NCI-H774 (cell line): ENCODE measurements around the gene RAB8B.
"Not testable (repeated sequence)": the region's sequence is repeated elsewhere in the genome, so short reads cannot be mapped to it uniquely, and the experiment has no call there.

Experiments used
- DNase-seq: peaks from one replicate; lab custom pipeline; 2025; lab: John Stamatoyannopoulos, UW

RAB8B gene

GRCh38 chr15:63210151-63211091, 21.0 kb downstream of the RAB8B start:
- DNase-seq = no peak

- DNase-seq = no peak
These were observed 21.7 kb downstream of the RAB8B start for GRCh38 chr15:63211092-63211490.

- no peak for DNase-seq
These were observed 22.1 kb downstream of the RAB8B start for GRCh38 chr15:63211549-63211948.

DNA sequence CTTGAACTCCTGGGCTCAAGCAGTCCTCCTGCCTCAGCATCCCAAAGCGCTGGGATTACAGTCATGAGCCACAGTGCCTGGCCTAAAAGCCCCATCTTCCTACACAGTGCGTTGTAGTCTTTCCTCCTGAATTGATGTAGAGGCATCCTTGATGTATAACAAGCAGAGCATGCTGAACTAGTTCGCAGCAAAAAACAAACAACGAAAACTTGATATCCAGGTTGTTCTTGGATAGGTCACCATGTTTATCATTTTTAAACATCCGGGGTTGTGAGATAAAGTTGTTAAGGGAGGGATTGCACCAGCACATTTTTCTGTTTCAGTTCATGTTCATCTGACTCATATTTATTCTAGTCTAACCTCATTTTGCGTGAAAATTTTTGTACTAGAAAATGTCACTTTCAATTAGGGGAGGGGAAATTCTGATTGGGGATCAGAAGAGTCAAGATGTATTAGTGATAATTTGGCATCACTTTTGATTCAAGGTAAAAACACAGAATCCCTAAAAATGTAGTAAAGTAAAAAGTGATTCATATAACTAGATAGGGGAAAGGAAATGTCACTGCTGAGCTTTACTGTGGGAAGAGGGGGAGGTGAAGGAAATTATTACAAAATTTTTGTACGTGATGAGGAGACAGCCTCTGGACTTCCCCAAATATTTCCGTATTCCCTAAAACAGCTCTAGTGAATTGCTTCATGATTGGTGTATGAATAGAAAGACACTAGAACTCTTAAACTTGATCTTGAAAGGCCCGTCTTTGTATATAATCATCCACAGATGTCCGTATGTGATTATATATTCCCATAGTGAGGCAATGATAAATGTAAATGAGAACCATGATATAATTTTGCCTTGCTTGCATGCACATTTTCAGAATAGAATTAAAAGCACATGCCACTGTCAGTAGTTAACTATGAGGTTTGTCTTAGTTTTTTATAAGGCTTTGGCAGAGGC, 22.9 kb downstream of the RAB8B start:
- DNase-seq = no peak

- no peak for DNase-seq
These were observed 28.8 kb downstream of the RAB8B start for GRCh38 chr15:63218100-63218808.

DNA sequence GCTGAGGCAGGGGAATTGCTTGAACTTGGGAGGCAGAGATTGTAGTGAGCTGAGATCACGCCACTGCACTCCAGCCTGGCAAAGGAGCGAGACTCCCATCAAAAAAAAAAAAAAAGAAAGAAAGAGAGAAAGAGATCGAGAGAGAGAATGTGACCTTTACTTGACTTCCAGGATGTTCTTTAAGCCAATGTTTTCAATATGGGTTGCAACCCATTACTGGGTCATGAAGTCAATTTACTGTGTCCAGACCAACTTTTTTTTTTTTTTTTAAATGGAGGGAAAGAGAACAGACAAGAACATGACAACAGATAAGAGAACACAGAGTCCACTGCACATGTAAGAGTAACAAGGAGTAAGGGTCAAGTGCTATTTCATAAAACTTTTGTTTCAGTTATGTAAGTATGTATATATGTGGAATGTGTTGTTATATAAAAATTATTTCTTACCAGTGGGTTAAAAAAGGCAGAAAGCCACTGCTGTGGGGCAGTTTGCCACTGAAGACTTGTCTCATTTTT, 29.8 kb downstream of the RAB8B start:
- DNase-seq = no peak

GRCh38 chr15:63221346-63221745, 31.9 kb downstream of the RAB8B start:
- DNase-seq = no peak

- no peak for DNase-seq
These were observed 34.1 kb downstream of the RAB8B start for GRCh38 chr15:63223463-63223862.

DNA sequence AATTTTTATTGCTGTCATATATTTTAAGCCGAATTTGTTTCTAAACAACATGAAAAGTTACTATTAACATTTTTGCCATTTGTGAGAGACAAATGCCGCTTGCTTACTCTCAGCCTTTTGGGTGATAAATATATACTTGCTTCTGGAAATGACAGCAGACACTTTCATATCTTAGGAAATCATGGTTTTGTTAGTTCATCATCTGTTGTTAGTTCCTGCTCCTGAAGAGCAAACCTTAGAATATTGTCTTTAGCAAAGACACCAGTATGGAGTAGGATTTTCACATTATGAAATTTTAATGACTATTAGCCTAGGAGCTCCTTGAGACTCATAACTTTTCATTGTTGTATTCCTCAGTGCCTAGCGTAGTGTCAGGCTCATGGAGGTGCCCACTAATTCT, 36.0 kb downstream of the RAB8B start:
- no peak for DNase-seq

DNA sequence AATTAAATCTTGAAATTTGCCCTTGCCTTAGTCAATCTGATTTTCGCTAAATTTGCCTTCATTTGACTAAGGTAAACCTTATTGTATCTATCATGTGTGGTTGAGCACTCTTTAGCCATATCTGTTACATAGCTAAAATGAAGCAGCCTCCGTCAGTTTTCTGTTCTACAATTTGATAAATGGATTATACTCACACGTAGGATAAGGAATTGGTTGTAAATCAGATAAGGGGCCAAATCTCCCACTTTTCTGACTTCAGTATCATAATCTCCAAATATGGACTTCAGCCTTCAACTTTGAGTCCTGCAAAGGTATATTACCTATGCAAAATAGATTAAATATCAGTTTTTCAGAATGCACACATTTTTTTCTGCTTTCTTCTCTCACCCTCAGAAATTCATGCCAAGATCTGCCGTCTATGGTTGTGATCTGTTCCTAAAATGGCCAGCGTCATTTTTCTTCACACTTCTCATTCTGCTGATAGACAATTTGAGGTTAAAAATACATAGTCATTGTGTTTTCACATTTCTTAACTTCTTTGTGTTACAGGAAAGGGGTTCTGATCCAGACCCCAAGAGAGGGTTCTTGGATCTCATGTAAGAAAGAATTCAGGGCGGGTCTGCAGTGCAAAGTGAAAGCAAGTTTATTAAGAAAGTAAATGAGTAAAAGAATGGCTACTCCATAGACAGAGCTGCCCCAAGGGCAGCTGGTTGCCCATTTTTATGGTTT, 36.9 kb downstream of the RAB8B start:
- no peak for DNase-seq

DNA sequence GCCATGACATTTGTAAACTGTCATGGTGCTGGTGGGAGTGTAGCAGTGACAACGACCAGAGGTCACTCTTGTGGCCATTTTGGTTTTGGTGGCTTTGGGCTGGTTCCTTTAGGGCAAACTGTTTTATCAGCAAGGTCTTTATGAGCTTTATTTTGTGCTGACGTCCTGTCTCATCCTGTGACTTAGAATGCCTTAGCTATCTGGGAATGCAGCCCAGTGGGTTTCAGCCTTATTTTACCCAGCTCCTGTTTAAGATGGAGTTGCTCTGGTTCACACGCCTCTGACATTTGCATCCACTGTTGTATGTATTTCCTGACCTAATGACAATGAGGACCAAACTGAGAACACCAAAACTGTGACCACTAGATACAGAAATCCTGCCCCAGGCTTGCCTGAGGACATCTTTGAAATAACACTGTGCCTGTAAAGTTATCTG, 37.6 kb downstream of the RAB8B start:
- no peak for DNase-seq

DNA sequence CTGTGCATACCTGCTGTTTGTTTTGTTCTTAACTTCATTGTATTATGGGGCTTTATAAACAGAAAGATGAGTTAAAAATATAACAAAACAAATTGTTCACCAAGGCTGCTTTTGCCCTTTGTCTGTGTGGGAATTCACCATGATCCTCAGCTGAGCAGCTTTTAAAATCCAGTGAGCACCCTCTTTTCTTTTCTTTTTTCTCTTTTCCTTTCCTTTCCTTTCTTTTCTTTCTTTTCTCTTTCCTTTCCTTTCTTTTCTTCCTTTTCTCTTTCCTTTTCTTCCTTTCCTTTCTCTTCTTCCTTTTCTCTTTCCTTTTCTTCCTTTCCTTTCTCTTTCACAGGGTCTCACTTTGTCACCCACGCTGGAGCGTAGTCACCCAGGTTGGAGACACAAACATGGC, 38.3 kb downstream of the RAB8B start:
- no peak for DNase-seq

GRCh38 chr15:63231206-63231605, 41.8 kb downstream of the RAB8B start:
- DNase-seq = no peak

DNA sequence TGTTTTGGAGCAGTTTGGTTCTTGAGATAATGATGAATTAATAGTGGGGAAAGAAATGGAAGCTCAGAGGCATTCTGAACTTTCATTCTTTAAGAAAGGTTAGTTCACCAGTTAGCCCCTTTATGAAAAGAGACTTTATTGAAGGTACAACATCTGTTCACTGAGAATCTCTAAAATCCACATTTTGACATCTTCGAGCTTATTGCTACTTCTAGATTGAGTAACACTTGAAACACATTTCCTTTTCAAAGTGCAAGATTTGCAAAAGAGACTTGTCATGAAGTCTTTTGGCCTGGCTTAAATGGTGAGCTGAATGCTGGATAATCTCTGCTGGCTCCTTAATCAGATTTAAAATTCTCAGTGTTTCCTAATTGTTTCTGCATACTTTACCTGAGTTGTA, 42.3 kb downstream of the RAB8B start:
- DNase-seq = no peak

- no peak for DNase-seq
These were observed 43.0 kb downstream of the RAB8B start for GRCh38 chr15:63232405-63232804.

GRCh38 chr15:63232943-63233342, 43.5 kb downstream of the RAB8B start:
- no peak for DNase-seq

GRCh38 chr15:63233667-63234423, 44.4 kb downstream of the RAB8B start:
- no peak for DNase-seq

GRCh38 chr15:63234451-63234870, 45.1 kb downstream of the RAB8B start:
- DNase-seq = no peak

- DNase-seq = no peak
These were observed 46.9 kb downstream of the RAB8B start for GRCh38 chr15:63236272-63236671.

- DNase-seq = not testable (repeated sequence)
These were observed 47.7 kb downstream of the RAB8B start for GRCh38 chr15:63237086-63237485.
